Neural progenitor cell (in vitro differentiated cells): Measurements from ENCODE around the gene ARMC9. TPM values are rescaled to one million over a fixed set of nuclear protein-coding genes. Genes with fewer than 3 reads are reported as not detected.

Experiments used
- DNase-seq: peaks from one replicate; pipeline ENCODE4 v3.0.0-alpha.2; 2016; ENCODE audit warnings: low spot score
- H2AFZ ChIP-seq: fragments of 200-600 bp; sonication (generic); replicated peaks from 2 replicates; pipeline ENCODE4 v1.6.1; 2016; ENCODE audit warnings: antibody characterized with exemption
- H3F3A ChIP-seq: fragments of 200-600 bp; sonication (generic); 2 replicates; pipeline ENCODE4 v1.6.1; 2016; ENCODE audit warnings: antibody characterized with exemption, low read depth
- H3K27ac ChIP-seq: fragments of 200-600 bp; sonication (generic); 2 replicates; pipeline ENCODE4 v1.5.1; 2016; ENCODE audit warnings: mild to moderate bottlenecking
- H3K27me3 ChIP-seq: fragments of 200-600 bp; sonication (generic); 2 replicates; pipeline ENCODE4 v1.6.1; 2016; ENCODE audit warnings: mild to moderate bottlenecking, moderate library complexity
- H3K36me3 ChIP-seq: fragments of 200-600 bp; sonication (generic); 2 replicates; pipeline ENCODE4 v1.5.1; 2016
- H3K4me1 ChIP-seq: fragments of 200-600 bp; sonication (generic); 2 replicates; pipeline ENCODE4 v1.6.1; 2016; ENCODE audit warnings: mixed run types
- H3K4me2 ChIP-seq: fragments of 200-600 bp; sonication (generic); 2 replicates; pipeline ENCODE4 v1.6.1; 2016
- H3K4me3 ChIP-seq: fragments of 200-600 bp; sonication (generic); 2 replicates; pipeline ENCODE4 v1.5.1; 2016
- H3K79me2 ChIP-seq: fragments of 200-600 bp; sonication (generic); 2 replicates; pipeline ENCODE4 v1.6.1; 2016; ENCODE audit warnings: low read depth
- H3K9ac ChIP-seq: fragments of 200-600 bp; sonication (generic); 2 replicates; pipeline ENCODE4 v1.6.1; 2016
- H3K9me3 ChIP-seq: fragments of 200-600 bp; sonication (generic); 2 replicates; pipeline ENCODE4 v1.5.1; 2016; ENCODE audit warnings: low read depth
- H4K20me1 ChIP-seq: fragments of 200-600 bp; sonication (generic); 2 replicates; pipeline ENCODE4 v1.6.1; 2016; ENCODE audit warnings: low read depth
- H3K27ac Mint-ChIP-seq: 3 replicates; pipeline ENCODE4 v1.8.0; 2021; ENCODE audit warnings: mixed read lengths
- H3K27me3 Mint-ChIP-seq: 2 replicates; pipeline ENCODE4 v1.8.0; 2022; ENCODE audit warnings: low read depth, mild to moderate bottlenecking, inconsistent platforms, moderate library complexity, mixed read lengths; ENCODE audit not compliant: insufficient read depth
- H3K36me3 Mint-ChIP-seq: 3 replicates; pipeline ENCODE4 v1.8.0; 2021; ENCODE audit warnings: mixed read lengths
- H3K4me1 Mint-ChIP-seq: 3 replicates; pipeline ENCODE4 v1.8.0; 2021; ENCODE audit warnings: mixed read lengths
- H3K4me3 Mint-ChIP-seq: 3 replicates; pipeline ENCODE4 v1.8.0; 2021; ENCODE audit warnings: mild to moderate bottlenecking, moderate library complexity, mixed read lengths
- H3K9me3 Mint-ChIP-seq: 3 replicates; pipeline ENCODE4 v1.8.0; 2020; ENCODE audit warnings: mixed read lengths
- EZH2 ChIP-seq: fragments of 200-600 bp; sonication (generic); IDR thresholded peaks from 2 replicates; pipeline ENCODE4 v1.6.1; 2017; ENCODE audit warnings: antibody characterized with exemption, mild to moderate bottlenecking, moderate library complexity
- EZH2phosphoT487 ChIP-seq: fragments of 200-600 bp; sonication (generic); IDR thresholded peaks from 2 replicates; pipeline ENCODE4 v1.6.1; 2017; ENCODE audit warnings: antibody characterized with exemption
- total RNA-seq: library from RNA; depleted of rRNA; stranded (reverse); fragments of >200 nt; gene quantifications from 2 replicates; pipeline ENCODE4 v1.2.3, GENCODE V29; 2015; ENCODE audit warnings: low replicate concordance
- TF ChIP-seq, protein P1 (sequence below): fragments of 200-600 bp; sonication (generic); IDR thresholded peaks from 2 replicates; pipeline ENCODE4 v1.5.1; 2017; ENCODE audit warnings: antibody characterized with exemption, mild to moderate bottlenecking

Gene ARMC9
- total RNA-seq, 1 donor from 2014 or later: 45.8 TPM

- no peak overlapping the region for H3K27ac ChIP-seq
- H2AFZ ChIP-seq: no peak overlapping the region
- TF ChIP-seq, protein P1, sequence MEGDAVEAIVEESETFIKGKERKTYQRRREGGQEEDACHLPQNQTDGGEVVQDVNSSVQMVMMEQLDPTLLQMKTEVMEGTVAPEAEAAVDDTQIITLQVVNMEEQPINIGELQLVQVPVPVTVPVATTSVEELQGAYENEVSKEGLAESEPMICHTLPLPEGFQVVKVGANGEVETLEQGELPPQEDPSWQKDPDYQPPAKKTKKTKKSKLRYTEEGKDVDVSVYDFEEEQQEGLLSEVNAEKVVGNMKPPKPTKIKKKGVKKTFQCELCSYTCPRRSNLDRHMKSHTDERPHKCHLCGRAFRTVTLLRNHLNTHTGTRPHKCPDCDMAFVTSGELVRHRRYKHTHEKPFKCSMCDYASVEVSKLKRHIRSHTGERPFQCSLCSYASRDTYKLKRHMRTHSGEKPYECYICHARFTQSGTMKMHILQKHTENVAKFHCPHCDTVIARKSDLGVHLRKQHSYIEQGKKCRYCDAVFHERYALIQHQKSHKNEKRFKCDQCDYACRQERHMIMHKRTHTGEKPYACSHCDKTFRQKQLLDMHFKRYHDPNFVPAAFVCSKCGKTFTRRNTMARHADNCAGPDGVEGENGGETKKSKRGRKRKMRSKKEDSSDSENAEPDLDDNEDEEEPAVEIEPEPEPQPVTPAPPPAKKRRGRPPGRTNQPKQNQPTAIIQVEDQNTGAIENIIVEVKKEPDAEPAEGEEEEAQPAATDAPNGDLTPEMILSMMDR: no peak
- TF ChIP-seq EZH2 (no peak), EZH2phosphoT487 (no peak)
- no peak overlapping the region for H3K4me3 ChIP-seq
- no peak overlapping the region for H3K9ac ChIP-seq
- H3K9me3 ChIP-seq: no peaks in the 10 kb centered on the region
- no peaks in the 10 kb centered on the region for H3K27me3 ChIP-seq
- H3K36me3 ChIP-seq: peaks cover 6% of the 10 kb centered on the region
- peaks cover 11% of the 10 kb centered on the region for H3F3A ChIP-seq
- peaks cover under 1% of the 10 kb centered on the region for H3K4me1 Mint-ChIP-seq
- no peak overlapping the region for H3K4me2 ChIP-seq
- H3K4me3 Mint-ChIP-seq: no peak overlapping the region
- H4K20me1 ChIP-seq: no peaks in the 10 kb centered on the region
- H3K36me3 Mint-ChIP-seq: peaks cover 19% of the 10 kb centered on the region
- no peak overlapping the region for H3K27ac Mint-ChIP-seq
- H3K27me3 Mint-ChIP-seq: no peaks in the 10 kb centered on the region
- no peaks in the 10 kb centered on the region for H3K79me2 ChIP-seq
- DNase-seq: no peak
- H3K9me3 Mint-ChIP-seq: no peaks in the 10 kb centered on the region
- H3K4me1 ChIP-seq: no peaks in the 10 kb centered on the region
Measured at GRCh38 chr2:231223001-231223375, 24.6 kb downstream of the ARMC9 start.

DNA sequence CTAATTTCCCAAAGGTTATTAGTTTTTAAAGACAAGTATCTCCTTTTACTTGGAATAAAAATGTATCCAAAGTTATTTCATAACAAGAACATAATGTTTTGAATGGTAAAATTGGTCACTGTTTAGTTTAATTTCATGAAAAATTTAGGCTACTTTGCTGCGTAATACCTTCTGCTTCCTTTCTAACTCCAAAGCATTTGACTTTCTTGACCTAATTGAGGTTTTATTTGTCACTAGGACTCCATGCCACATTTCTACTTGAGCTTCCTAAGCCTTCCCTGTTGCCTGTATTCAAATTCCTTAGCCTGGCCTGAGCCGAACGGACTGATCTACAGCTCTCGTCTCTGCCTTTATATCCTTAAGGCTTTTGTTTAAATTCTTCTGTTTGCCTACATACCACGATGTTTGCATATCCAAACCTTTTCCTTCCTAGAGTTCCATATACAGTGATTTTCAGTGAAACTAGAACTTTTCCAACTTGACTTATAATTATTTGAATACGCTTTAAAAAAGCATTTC is 25.1 kb downstream of the ARMC9 start:
- Histone ChIP-seq H3K4me1 (no peaks in the 10 kb centered on the region), H3K4me2 (no peak overlapping the region), H3K9ac (no peak overlapping the region), H3K27ac (no peak overlapping the region), H3K4me3 (no peak overlapping the region), H3K9me3 (no peaks in the 10 kb centered on the region), H3K79me2 (no peaks in the 10 kb centered on the region), H3K27me3 (no peaks in the 10 kb centered on the region), H3F3A (peaks cover 11% of the 10 kb centered on the region), H3K36me3 (peaks cover 6% of the 10 kb centered on the region), H4K20me1 (no peaks in the 10 kb centered on the region), H2AFZ (no peak overlapping the region)
- peaks cover 5% of the 10 kb centered on the region for H3K4me1 Mint-ChIP-seq
- no peak overlapping the region for H3K4me3 Mint-ChIP-seq
- peaks cover 15% of the 10 kb centered on the region for H3K36me3 Mint-ChIP-seq
- no peaks in the 10 kb centered on the region for H3K9me3 Mint-ChIP-seq
- no peak overlapping the region for H3K27ac Mint-ChIP-seq
- no peaks in the 10 kb centered on the region for H3K27me3 Mint-ChIP-seq
- no peak for DNase-seq
- TF ChIP-seq, protein P1: no peak
- TF ChIP-seq EZH2 (no peak), EZH2phosphoT487 (no peak)

DNA sequence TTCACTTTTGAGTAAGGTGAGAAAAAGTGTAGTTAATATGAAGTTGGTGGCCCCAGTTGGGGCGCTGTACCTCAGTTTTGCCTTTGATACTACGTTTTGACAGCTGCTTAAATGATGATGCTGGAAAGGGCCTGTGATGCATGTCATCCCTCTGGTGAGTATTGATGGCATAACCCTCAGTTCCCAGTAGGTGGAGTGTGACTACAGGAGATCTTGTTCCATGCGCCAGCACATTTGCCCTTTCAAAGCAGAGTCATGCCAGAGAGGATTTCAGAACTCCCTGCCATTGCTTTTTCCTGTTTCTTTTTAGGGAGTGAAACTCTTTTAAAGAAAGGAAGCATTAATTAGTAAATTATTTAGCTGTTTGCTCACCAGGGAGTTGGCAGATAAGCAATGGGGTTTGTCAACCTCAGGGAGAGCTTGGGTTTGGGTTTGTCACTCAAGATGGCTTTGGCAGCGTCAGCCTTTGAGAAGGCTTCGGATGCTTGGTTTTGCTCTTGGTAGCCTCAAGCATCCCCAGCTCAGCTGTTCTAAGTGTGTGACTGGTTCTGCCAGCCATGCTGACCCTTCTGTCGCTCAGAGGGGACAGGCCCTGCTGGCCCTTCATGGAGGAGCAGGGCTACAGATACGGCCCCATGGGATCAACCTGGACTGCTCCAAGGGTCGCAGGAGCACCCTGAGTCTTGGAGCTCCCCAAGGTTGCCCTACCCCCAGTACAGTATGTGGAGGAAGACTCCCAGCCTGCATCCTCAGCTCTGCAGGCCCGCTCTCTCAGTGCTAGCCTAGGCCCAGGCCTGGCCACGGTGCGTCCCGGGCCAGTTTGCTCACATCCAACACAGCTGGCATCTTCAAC is 29.1 kb downstream of the ARMC9 start:
- DNase-seq: peak; percentile 84
- Mint-ChIP-seq H3K4me1 (peaks cover 12% of the 10 kb centered on the region), H3K9me3 (no peaks in the 10 kb centered on the region), H3K27ac (no peak overlapping the region), H3K27me3 (no peaks in the 10 kb centered on the region), H3K4me3 (no peak overlapping the region), H3K36me3 (peaks cover 8% of the 10 kb centered on the region)
- H3K79me2 ChIP-seq: no peaks in the 10 kb centered on the region
- H3K36me3 ChIP-seq: no peaks in the 10 kb centered on the region
- H3K9me3 ChIP-seq: no peaks in the 10 kb centered on the region
- no peak overlapping the region for H2AFZ ChIP-seq
- H3K9ac ChIP-seq: no peak overlapping the region
- H3F3A ChIP-seq: peaks cover 11% of the 10 kb centered on the region
- H3K4me3 ChIP-seq: no peak overlapping the region
- no peaks in the 10 kb centered on the region for H4K20me1 ChIP-seq
- no peak overlapping the region for H3K4me2 ChIP-seq
- H3K27ac ChIP-seq: no peak overlapping the region
- H3K4me1 ChIP-seq: no peaks in the 10 kb centered on the region
- H3K27me3 ChIP-seq: no peaks in the 10 kb centered on the region
- TF ChIP-seq EZH2phosphoT487: no peak
- TF ChIP-seq, protein P1: peak; percentile 89
